HG03558 (cell line): ENCODE data around the gene AACS.
A peak's percentile ranks its signal among the peaks of the same experiment; 100 is the strongest.

Source experiments
- ATAC-seq: cut with Tn5 transposase; IDR thresholded peaks from one replicate; pipeline ENCODE4 v1.9.1; 2021; ENCODE audit warnings: moderate number of reproducible peaks; ENCODE audit not compliant: unreplicated experiment; ENCODE audit errors: extremely low read depth

Gene AACS

DNA sequence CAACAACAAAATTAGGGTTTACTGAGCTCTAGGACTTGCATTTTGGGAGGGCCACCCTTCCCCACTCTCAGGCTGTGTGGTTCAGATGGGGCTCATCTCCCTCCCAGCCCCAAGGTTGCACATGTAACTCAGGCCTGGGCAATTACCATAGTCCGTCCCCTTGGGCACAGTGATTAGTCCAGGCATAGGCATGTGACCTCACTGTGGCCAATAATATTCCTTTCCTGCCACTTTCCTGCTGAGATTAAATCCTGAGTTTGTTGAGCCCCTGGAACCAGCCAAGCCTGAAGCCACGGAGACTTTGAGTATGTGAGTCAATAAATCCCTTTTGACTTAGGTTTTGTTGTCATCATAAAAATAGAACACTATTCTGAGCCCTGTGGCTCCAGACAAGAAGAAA lies 113.0 kb downstream of the AACS start:
- ATAC-seq, result no peak

DNA sequence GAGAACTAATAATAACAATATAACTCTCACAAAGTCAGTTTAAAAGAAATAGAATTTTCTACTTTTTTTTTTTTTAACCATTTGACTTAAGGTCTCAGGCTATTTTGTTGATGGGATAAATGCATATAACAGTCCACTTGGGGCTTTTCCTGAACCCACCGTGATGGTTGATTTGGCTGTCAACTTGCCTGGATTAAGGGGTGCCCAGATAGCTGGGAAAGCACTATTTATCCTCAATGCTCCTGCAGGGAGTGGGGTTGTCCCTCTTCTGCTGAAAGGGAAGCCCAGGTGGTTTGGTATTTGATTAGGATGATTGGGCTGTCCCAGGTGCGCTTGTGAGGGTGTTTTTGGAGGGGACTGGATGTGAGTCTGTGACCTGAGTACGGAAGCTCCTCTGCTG lies 114.9 kb downstream of the AACS start:
- ATAC-seq, result no peak

DNA sequence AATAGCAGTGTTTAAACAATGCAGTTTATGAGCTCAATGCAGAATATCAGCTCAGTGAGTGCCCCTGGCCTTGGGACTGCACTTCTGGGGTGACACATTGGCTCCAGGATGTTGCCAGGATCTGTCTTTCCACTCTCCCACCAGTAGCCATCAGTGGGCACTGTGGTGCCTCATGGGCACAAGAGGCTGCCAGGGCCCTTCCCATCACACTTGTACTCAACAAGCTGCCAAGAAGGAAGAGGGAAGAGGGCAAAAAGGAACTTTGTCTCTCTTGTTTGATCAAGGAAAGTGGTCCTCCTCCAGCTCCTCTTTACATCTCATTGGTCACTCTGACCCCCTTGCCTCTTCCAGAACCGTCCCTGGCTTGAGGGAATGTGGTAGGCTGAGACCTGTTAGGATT lies 115.9 kb downstream of the AACS start:
- ATAC-seq, result no peak

DNA sequence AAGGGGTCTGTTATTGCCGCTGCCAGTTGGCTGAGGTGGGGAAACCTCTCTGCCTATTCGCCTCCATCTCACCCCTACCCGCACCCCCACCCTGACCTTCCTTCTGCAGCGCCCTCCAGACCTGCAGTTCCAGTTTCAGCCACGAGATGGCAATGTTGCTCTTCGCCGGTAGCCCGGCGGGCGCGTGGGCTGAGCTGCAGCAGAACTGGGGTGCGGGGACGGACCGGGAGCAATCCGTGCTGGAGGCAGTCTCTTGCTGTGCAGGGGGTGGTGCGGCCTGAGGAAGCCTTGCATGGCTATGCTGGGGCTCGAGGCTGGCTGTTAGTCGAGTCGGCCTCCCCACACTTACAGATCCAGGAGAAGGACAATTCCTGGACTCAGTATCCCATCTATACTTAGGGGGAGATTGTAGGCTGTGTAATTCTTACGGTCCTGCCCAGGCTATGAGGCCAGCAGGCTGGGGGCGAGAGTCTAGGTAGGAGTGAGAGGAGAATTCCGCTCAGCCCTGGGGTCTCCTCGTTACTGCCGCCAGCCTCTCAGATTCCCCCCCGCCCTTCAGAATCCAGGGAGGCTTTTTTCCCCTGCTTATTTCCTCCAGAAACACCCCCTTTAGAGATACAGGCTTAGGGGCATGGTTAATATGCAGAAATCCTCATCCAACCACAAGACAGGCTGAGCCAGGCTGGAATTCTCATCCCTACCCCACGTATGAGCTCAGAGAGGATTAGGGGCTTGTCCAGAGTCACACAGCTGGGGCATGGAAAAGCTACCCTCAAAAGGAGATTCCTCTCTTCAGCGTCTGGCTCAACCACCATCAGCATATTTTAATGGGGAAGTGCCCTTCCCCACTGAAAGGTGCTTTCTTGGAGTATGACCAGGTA lies 118.2 kb downstream of the AACS start:
- peak; percentile 39 for ATAC-seq

DNA sequence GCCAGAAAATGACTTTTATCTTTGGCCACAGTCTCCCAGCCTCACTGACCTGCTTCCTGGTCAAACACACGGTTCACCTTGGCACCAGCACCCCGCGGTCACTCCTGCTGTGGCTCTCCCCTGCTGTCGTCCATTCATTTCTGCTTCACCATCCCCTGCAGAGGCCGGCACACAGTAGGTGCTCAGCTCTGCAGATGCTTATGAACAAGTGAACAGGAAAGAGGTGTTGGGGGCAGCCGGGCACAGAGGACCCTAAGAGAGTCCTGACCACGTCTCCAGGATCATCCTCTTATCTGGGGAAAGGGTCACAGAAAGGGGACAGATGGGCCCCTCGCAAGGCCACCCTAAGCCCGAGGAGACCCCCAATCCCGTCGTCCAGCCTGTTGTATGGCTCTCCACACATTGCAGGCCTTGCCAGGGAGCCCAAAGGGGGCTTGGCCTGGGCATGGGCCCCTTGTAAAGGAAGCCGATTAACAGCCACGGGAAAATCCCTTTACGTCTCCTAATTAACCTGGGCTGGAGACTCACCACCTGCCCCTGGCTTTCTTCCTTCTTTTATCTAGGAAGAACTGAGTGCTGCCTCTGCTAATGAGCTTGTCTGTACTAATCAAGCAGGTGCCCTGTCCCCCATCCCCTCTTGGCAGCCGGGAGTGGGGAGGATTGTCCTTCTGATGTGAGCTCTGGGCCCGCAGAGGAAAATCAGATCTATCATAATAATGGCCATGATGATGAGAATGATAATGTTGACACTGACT lies 119.2 kb downstream of the AACS start:
- no peak for ATAC-seq

DNA sequence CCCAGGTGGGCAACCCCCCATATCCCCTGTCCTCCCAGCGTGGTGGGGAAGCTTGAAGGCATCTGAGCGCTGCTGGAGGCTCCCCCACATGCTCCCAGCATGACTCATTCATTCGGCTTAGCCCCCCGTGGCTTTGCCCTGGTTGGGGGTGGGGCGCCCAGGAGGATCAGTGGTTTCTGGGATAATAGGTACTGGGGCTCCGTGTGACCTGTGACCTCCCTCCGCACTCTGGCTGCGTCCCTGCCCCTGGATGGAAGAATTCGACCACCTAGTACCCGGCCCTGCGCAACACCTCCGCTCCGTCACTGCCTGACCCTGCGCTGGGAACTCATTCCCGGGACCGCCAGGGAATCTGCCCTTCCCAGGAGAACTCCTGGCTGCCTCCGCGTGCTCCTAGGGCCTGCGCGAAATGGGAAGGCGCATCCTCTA lies 120.1 kb downstream of the AACS start:
- no peak for ATAC-seq

DNA sequence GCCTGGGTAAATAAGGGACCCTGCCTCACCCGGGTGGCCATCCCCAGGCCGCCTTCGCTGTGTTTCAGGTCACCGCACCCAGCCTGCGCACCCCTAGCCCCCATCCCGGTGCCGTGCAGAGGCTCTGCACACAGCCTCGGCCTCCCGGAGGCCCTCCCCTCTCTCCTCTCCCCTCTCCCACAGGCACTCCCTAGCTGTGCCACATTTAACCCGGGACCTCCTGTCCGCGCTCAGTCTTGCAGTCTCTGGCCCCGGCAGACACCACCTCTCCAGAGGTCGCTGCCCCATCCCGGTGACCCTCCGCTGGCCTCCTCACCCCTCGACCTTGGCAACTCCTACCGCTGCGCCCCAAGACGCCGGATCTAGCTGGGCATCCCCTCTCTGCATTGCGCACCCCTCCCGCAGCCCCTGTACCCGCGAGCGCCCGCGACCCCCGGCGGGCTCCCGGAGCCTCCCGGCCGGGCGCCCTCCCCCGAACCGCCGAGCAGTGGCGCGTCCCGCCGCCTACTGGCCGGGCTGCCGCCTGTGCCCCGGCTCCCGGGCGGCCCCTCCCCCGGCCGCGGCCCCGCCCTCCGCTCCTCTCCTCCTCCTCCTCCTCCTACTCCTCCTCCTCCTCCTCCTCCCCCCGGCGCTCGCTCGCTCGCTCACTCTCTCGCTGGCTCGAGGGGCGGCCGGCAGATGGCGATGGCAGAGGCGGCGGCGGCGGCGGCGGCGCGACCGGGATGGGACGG lies 120.7 kb downstream of the AACS start, which contains the start of gene TMEM132B:
TMEM132B (plus strand) TSS at position 647 of the 731 bp plus-strand sequence.
- ATAC-seq, result no peak

DNA sequence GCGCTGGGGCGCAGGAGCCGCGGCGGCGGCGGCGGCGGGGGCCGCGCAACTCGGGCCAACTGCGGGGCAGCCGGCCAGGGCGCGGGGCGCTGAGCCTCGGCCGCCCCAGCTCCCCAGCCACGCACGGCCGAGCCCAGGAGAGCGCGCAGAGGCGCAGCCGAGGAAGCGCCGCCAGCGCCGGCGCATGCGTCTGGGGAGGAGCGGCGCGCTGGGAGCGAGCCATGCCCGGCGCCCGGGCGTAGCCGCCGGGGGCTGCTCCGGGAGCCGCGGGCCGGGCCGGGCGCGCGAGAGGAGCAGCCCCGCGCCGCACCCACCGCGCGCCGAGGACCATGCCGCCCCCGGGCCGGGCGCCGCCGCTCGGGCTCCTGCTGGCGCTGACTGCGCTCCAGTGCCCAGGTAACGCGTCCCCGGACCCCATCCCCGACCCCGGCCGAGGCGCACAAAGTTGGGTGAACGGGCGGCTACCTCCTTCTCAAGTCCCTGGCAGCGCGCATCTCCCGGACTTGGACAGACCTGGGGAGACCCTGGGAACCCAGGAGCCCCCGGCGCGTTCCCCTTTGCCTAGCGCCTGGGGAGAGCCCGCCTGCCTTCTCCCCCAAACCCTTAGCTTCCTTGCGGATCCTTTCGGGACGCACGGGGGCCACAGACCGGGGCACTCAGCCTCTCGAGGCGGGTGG lies 121.4 kb downstream of the AACS start:
- no peak for ATAC-seq

DNA sequence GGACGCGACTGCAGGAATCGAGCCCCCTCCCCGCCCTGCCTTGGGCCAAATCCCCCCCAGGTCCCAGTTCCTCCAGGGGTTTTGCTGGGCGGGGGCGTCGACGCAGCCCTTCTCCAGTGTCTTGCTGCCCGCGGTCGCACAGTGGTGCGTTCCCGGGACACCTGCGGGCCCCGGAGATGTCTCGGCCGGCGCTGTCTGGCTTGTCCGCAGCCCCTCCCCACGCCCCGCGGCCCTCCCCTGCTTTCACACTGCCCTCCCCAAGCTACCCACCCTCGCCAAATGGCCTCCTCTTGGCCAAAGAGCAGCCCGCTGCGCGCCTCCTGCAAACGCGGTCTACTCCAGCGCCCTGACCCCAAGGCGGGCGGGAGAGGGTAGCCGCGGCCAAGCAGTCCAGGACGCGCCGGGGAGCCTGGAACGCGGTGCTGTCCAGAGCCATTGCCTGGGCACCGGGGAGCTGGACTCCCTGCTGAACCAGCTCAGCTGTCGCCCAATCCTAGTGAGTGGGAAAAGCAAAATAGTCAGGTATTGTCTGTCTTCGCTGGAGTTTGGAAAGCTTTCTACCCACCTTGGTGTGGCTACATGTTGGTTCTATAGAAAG lies 122.0 kb downstream of the AACS start:
- no peak for ATAC-seq

DNA sequence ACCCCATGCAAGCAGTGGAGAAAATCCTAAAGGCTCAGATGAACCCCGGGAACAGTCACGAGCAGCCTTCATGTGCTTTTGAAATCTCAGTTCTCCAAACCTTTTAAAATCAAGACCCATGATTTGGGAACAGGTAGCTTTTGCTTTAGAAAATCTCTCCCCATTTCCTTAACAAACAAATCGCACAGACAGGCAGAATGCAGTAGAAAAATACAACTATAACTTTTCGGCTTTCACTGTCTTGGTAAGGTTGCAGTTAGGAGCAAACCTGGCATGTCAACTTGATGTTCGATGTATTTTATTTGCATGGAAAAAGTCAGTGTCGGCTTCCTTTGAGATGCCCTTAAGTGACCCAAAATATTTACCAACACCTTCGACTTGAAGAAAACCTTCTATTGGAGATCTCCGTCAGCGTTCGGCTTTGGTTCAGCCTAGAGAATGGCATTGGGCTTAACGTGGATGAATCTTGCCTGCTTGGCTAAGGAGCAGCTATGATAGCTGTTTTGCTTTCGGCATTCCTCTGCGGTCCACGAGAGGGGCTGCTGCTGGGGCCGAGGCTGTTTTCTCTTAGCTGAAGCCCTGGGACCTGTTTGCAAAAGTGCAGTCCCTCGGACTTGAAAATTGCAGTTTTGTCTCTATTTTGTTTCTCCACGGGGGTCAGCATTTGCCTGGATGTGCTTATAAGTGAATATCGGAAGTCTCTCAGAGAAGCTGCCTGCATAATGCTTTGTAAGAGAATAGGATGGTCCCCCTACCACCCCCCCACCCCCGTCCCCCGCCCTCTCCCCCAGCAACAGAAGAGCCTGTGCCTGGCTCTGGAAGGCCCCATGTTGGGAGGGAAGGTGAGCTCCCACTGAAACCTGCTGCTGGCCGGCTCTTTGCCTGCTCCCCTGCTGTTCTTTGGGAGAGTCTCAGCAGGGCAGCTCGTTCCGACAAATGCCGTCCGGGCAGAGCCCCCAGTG lies 122.8 kb downstream of the AACS start:
- ATAC-seq, result no peak

DNA sequence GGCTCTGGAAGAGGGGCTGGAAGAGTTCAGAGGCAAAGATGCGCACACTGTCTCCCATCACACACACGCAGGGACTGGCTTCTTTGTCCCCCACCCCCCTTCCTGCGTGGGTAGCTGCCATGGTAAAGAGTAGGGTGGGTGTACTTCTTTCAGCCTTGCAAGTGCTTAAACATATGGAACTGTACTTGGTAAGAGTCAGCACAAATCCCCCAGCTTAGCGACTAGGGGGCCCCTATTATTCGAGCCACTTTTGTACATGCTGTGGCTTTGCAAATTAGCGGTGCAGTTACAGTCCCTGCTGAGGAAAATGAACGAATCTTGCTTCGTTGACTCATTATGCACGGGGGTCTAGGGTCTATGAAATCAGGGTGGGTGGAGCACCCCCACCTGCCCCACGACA lies 123.8 kb downstream of the AACS start:
- ATAC-seq, result no peak

DNA sequence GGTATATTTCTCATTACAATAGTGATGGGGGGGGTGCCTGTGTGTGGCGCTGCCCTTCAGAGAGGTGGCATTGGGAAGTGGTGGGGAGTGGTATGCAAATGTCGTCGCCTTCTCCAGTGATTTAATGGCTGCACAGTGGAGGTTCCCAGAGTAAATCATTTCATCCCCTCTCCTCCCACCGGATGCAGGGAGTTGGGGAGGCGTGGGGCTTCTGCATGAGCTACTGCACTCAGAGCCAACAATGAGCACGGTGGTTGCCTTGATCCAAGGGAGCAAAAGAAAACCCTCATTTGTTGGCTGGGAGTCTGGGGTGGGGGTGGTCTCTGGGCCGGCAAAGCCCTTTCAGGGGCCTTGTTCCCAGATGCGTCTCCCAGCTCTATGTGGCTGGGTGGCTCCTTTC lies 124.3 kb downstream of the AACS start:
- ATAC-seq, result no peak

DNA sequence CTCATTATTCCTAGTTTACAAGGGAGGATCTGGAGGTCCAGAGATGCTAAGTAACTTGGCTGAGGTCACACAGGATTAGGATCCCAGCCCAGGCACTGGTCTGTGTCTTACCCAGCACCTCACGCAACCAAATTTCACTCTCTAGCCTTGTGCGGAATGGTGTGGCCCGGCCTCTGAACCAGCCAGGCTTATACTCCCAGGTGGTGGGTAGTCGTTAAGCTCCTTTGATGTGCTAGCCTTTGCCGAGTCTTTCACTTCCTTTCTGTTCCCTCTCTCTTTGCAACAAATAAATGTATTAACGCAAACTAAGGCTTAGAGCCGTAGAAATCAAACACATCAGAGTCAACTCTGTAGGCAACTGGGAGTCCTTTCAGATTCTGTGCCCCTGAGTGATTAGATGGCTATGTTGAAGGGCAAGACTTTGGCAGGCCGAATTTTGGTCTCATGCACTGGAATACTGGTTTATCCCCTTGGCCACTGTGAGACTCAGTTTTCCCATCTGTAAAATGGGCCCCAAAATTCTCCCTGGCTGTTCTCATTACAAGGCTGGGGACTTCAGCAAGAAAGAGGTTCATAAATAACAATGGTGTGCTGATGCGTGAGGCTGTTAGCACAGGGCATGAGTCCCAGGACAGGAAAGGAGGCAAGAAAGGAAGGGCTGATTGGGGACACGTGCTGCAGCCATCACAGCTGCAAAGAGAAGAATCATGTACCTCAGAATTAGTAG lies 126.3 kb downstream of the AACS start:
- ATAC-seq, result no peak

DNA sequence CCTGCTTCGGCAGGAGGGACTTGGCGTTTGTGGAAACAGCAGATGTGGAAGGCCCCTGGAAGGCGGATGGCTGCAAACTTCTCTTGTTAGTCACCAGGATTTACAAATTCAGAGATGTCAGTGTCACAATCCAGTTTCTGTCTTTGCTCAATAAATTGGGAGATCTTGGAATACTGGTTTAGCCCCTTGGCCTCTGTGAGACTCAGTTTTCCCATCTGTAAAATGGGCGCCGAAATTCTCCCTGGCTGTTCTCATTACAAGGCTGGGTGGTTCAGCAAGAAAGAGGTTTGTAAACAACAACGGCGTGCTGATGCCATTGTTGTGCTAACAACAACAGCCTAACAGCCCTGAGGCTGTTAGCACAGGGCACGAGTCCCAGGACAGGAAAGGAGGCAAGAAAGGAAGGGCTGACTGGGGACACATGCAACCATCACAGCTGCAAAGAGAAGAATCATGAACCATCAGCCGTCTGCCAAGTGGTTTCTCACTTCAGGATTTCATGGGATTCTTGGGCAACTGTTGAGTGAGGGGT lies 127.5 kb downstream of the AACS start:
- no peak for ATAC-seq
